Vagina (tissue), 2 donors: ENCODE measurements around the gene FMO5.

Source experiments
- CTCF ChIP-seq, 3 experiments: fragments of 450-650 bp in 2 of 3; fragments of 200-600 bp in 1 of 3; sonication (generic) in 1 of 3; IDR thresholded peaks; one replicate each; pipeline ENCODE4 v1.5.1; 2017 to 2019; ENCODE audit warnings: antibody characterized with exemption in 3 of 3, mild to moderate bottlenecking in 2 of 3, moderate library complexity in 2 of 3
- POLR2A ChIP-seq, 2 donors: fragments of 450-650 bp; IDR thresholded peaks; one replicate each; pipeline ENCODE4 v1.6.1; 2017; ENCODE audit warnings: antibody characterized with exemption in 2 of 2, mild to moderate bottlenecking in 2 of 2, moderate library complexity in 2 of 2
- POLR2AphosphoS5 ChIP-seq, 2 donors: sonication (generic); formaldehyde crosslinking; IDR thresholded peaks; one replicate each; pipeline ENCODE4 v1.9.0; 2017; ENCODE audit warnings: antibody characterized with exemption in 2 of 2, mild to moderate bottlenecking in 2 of 2, low read depth in 1 of 2; ENCODE audit not compliant: insufficient read depth in 1 of 2

- TF ChIP-seq CTCF (IDR thresholded peaks at IDR 0.05) = no peak
- TF ChIP-seq POLR2A (IDR thresholded peaks at IDR 0.05) = no peak
- no peak for TF ChIP-seq POLR2AphosphoS5 (IDR thresholded peaks at IDR 0.05; ENCODE audit: insufficient read depth in 1 of 2, low read depth in 1 of 2)
Observed at GRCh38 chr1:147214842-147215539, 10.1 kb downstream of the FMO5 start.
